HG03196 (cell line): ENCODE measurements around the gene FMO1.
A peak's percentile ranks its signal among the peaks of the same experiment; 100 is the strongest.
"Not testable (repeated sequence)": the region's sequence is repeated elsewhere in the genome, so short reads cannot be mapped to it uniquely, and the experiment has no call there.

Experiments used
- ATAC-seq: cut with Tn5 transposase; IDR thresholded peaks from one replicate; pipeline ENCODE4 v1.9.1; 2021; ENCODE audit not compliant: unreplicated experiment

The FMO1 gene

GRCh38 chr1:171233183-171233582, 15.1 kb upstream of the FMO1 start:
- no peak for ATAC-seq

- ATAC-seq = not testable (repeated sequence)
Observed at GRCh38 chr1:171236231-171236630, 12.1 kb upstream of the FMO1 start.

GRCh38 chr1:171243878-171244277, 4.4 kb upstream of the FMO1 start:
- ATAC-seq = no peak

- ATAC-seq = peak; percentile 73
Observed at GRCh38 chr1:171245458-171246064, 2.7 kb upstream of the FMO1 start.

GRCh38 chr1:171247501-171247900, 793 bp upstream of the FMO1 start:
- no peak for ATAC-seq

- no peak for ATAC-seq
Observed at GRCh38 chr1:171248841-171249240, 547 bp downstream of the FMO1 start.

- ATAC-seq = no peak
Observed at GRCh38 chr1:171250263-171250662, 2.0 kb downstream of the FMO1 start.

- ATAC-seq = no peak
Observed at GRCh38 chr1:171251042-171251951, 3.0 kb downstream of the FMO1 start.

- ATAC-seq = no peak
Observed at GRCh38 chr1:171251952-171252300, 3.6 kb downstream of the FMO1 start.

GRCh38 chr1:171252482-171252881, 4.2 kb downstream of the FMO1 start:
- peak; percentile 86 for ATAC-seq

- ATAC-seq = no peak
Observed at GRCh38 chr1:171254859-171255258, 6.6 kb downstream of the FMO1 start.

- no peak for ATAC-seq
Observed at GRCh38 chr1:171256940-171257606, 8.8 kb downstream of the FMO1 start.

GRCh38 chr1:171257607-171258076, 9.3 kb downstream of the FMO1 start:
- no peak for ATAC-seq

- no peak for ATAC-seq
Observed at GRCh38 chr1:171258429-171258828, 10.1 kb downstream of the FMO1 start.

- no peak for ATAC-seq
Observed at GRCh38 chr1:171258943-171259342, 10.6 kb downstream of the FMO1 start.

- ATAC-seq = no peak
Observed at GRCh38 chr1:171261336-171261735, 13.0 kb downstream of the FMO1 start.

- no peak for ATAC-seq
Observed at GRCh38 chr1:171263901-171264300, 15.6 kb downstream of the FMO1 start.

- no peak for ATAC-seq
Observed at GRCh38 chr1:171265686-171266085, 17.4 kb downstream of the FMO1 start.

- ATAC-seq = no peak
Observed at GRCh38 chr1:171266930-171267329, 18.6 kb downstream of the FMO1 start.

- no peak for ATAC-seq
Observed at GRCh38 chr1:171267391-171267790, 19.1 kb downstream of the FMO1 start.

- no peak for ATAC-seq
Observed at GRCh38 chr1:171270806-171271205, 22.5 kb downstream of the FMO1 start.

GRCh38 chr1:171277534-171277933, 29.2 kb downstream of the FMO1 start:
- ATAC-seq = no peak
